Ovary (tissue), 3 donors: ENCODE results near the gene OR1E2.

Experiments
- POLR2A ChIP-seq: fragments of 450-650 bp; IDR thresholded peaks from one replicate; pipeline ENCODE4 v1.6.1; 2017; ENCODE audit warnings: antibody characterized with exemption, mild to moderate bottlenecking, moderate library complexity
- TF ChIP-seq, protein P1 (sequence below), 3 donors: fragments of 450-650 bp in 2 of 3; fragments of 200-600 bp in 1 of 3; IDR thresholded peaks; one replicate each; pipeline versions ENCODE4 v1.5.1 to v1.8.0; 2016 to 2022; ENCODE audit warnings: antibody characterized with exemption in 3 of 3, mild to moderate bottlenecking in 1 of 3
- donor health status: DM: no; HTN: no; CAD: no.

DNA sequence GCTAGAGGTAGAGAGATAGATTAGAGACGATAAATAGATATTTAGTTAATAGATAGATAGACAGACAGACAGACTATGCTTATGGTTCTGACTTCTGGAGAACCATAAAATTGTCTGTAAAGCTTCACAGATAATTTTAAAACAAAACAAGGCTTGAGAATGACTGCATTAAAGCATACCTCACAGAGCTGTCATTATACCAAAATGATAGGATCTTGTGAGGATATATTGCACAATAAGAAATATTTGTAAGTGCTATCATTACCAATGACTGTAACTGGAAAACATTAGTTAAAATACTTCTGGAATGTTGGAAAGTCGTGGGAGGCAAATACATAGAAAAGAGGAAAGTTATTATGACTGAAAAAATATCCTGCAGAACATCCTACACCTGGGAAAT lies 31.9 kb downstream of the OR1E2 start:
- TF ChIP-seq, protein P1, sequence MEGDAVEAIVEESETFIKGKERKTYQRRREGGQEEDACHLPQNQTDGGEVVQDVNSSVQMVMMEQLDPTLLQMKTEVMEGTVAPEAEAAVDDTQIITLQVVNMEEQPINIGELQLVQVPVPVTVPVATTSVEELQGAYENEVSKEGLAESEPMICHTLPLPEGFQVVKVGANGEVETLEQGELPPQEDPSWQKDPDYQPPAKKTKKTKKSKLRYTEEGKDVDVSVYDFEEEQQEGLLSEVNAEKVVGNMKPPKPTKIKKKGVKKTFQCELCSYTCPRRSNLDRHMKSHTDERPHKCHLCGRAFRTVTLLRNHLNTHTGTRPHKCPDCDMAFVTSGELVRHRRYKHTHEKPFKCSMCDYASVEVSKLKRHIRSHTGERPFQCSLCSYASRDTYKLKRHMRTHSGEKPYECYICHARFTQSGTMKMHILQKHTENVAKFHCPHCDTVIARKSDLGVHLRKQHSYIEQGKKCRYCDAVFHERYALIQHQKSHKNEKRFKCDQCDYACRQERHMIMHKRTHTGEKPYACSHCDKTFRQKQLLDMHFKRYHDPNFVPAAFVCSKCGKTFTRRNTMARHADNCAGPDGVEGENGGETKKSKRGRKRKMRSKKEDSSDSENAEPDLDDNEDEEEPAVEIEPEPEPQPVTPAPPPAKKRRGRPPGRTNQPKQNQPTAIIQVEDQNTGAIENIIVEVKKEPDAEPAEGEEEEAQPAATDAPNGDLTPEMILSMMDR (IDR thresholded peaks at IDR 0.05), result no peak
- no peak for TF ChIP-seq POLR2A
